GM12801 (cell line): ENCODE measurements around the gene PPP2R5D.

ENCODE experiments used
- CTCF ChIP-seq: IDR thresholded peaks from one replicate; pipeline ENCODE4 v1.5.1; 2011; ENCODE audit warnings: control low read depth; ENCODE audit not compliant: insufficient read length; ENCODE audit errors: extremely low read depth

PPP2R5D gene

GRCh38 chr6:42984001-42984923, at the start of gene PPP2R5D:
PPP2R5D (plus strand) TSS chr6:42984570; CDS start chr6:42984678, 108 bp downstream.
- no peak for TF ChIP-seq CTCF

- TF ChIP-seq CTCF, result no peak
These were observed 49.0 kb upstream of the PPP2R5D start for GRCh38 chr6:42935322-42935721.

GRCh38 chr6:42936398-42936797, 48.0 kb upstream of the PPP2R5D start:
- no peak for TF ChIP-seq CTCF

- TF ChIP-seq CTCF, result no peak
These were observed 46.6 kb upstream of the PPP2R5D start for GRCh38 chr6:42937548-42938427.

- TF ChIP-seq CTCF, result no peak
These were observed 46.0 kb upstream of the PPP2R5D start for GRCh38 chr6:42938428-42938796.

GRCh38 chr6:42938987-42939809, 45.2 kb upstream of the PPP2R5D start:
- no peak for TF ChIP-seq CTCF
